Neural progenitor cell (in vitro differentiated cells): ENCODE data around the gene RSRP1.
"Not testable (repeated sequence)": the region's sequence is repeated elsewhere in the genome, so short reads cannot be mapped to it uniquely, and the experiment has no call there.

Source experiments
- CTCF ChIP-seq: fragments of 200-600 bp; sonication (generic); IDR thresholded peaks from 2 replicates; pipeline ENCODE4 v1.5.1; 2017; ENCODE audit warnings: antibody characterized with exemption, mild to moderate bottlenecking
- EZH2phosphoT487 ChIP-seq: fragments of 200-600 bp; sonication (generic); IDR thresholded peaks from 2 replicates; pipeline ENCODE4 v1.6.1; 2017; ENCODE audit warnings: antibody characterized with exemption

- not testable (repeated sequence) for TF ChIP-seq EZH2phosphoT487
- peak; percentile 25 for TF ChIP-seq CTCF
Measured at GRCh38 chr1:25290043-25290442, 42.8 kb upstream of the RSRP1 start.
